ENCODE measurements around the gene KCTD16.

GRCh38 chr5:144368556-144368955, 197.9 kb downstream of the KCTD16 start:
- TF ChIP-seq, protein P1, sequence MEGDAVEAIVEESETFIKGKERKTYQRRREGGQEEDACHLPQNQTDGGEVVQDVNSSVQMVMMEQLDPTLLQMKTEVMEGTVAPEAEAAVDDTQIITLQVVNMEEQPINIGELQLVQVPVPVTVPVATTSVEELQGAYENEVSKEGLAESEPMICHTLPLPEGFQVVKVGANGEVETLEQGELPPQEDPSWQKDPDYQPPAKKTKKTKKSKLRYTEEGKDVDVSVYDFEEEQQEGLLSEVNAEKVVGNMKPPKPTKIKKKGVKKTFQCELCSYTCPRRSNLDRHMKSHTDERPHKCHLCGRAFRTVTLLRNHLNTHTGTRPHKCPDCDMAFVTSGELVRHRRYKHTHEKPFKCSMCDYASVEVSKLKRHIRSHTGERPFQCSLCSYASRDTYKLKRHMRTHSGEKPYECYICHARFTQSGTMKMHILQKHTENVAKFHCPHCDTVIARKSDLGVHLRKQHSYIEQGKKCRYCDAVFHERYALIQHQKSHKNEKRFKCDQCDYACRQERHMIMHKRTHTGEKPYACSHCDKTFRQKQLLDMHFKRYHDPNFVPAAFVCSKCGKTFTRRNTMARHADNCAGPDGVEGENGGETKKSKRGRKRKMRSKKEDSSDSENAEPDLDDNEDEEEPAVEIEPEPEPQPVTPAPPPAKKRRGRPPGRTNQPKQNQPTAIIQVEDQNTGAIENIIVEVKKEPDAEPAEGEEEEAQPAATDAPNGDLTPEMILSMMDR (IDR thresholded peaks at IDR 0.05): no peak
- no peak for TF ChIP-seq EZH2 (IDR thresholded peaks at IDR 0.05; ENCODE audit: borderline replicate concordance, insufficient read depth, low read depth, low read length, poor library complexity, severe bottlenecking)
